Measurements from ENCODE around the gene CEP112.

The CEP112 gene

GRCh38 chr17:66143657-66144282, 48.2 kb downstream of the CEP112 start:
- H3K4me3 ChIP-seq (ENCODE audit: insufficient read depth, low read length, poor library complexity, severe bottlenecking), result no peak overlapping the region
- TF ChIP-seq CTCF (IDR thresholded peaks at IDR 0.05; ENCODE audit: insufficient read depth, low read length, poor library complexity, severe bottlenecking) (no peak), EZH2phosphoT487 (conservative IDR thresholded peaks at IDR 0.05; ENCODE audit: low read length) (no peak)

GRCh38 chr17:66142428-66142827, 49.5 kb downstream of the CEP112 start:
- H3K27ac ChIP-seq (ENCODE audit: low read depth, low read length), result no peak overlapping the region
- H2AFZ ChIP-seq (ENCODE audit: low read depth, low read length, severe bottlenecking), result no peak overlapping the region
- no peak overlapping the region for H3K4me2 ChIP-seq (ENCODE audit: low read depth, low read length, poor library complexity, severe bottlenecking)
- no peak overlapping the region for H3K9ac ChIP-seq (ENCODE audit: low read length)
- H3K9me2 ChIP-seq (replicated peaks; ENCODE audit: insufficient read depth, low read length), result 0 out of 2 replicates have a peak, but pooled peaks cover 2% of the 10 kb centered on the region
- no peaks in the 10 kb centered on the region for H3K27me3 ChIP-seq (ENCODE audit: low read length)
- no peaks in the 10 kb centered on the region for H4K20me1 ChIP-seq (ENCODE audit: low read depth, low read length)
- H3K79me2 ChIP-seq (ENCODE audit: insufficient read depth, low read length), result no peaks in the 10 kb centered on the region
- no peak for TF ChIP-seq CTCF (IDR thresholded peaks at IDR 0.05; ENCODE audit: insufficient read depth, low read length, poor library complexity, severe bottlenecking)
- TF ChIP-seq EZH2phosphoT487 (conservative IDR thresholded peaks at IDR 0.05; ENCODE audit: low read length), result no peak
- no peaks in the 10 kb centered on the region for H3F3A ChIP-seq (ENCODE audit: insufficient read depth)
- no peak overlapping the region for H3K4me3 ChIP-seq (ENCODE audit: insufficient read depth, low read length, poor library complexity, severe bottlenecking)
- no peaks in the 10 kb centered on the region for H3K36me3 ChIP-seq (ENCODE audit: low read length)
- no peaks in the 10 kb centered on the region for H3K9me3 ChIP-seq (ENCODE audit: insufficient read depth, low read length)

More at GRCh38 chr17:66143657-66144282, 48.2 kb downstream of the CEP112 start:
- no peaks in the 10 kb centered on the region for H3K79me2 ChIP-seq (ENCODE audit: insufficient read depth, low read length)
- 0 out of 2 replicates have a peak, but pooled peaks cover 2% of the 10 kb centered on the region for H3K9me2 ChIP-seq (replicated peaks; ENCODE audit: insufficient read depth, low read length)
- no peak overlapping the region for H2AFZ ChIP-seq (ENCODE audit: low read depth, low read length, severe bottlenecking)
- H3K9ac ChIP-seq (ENCODE audit: low read length), result no peak overlapping the region
- no peaks in the 10 kb centered on the region for H3K9me3 ChIP-seq (ENCODE audit: insufficient read depth, low read length)
- no peak overlapping the region for H3K4me2 ChIP-seq (ENCODE audit: low read depth, low read length, poor library complexity, severe bottlenecking)
- H3K27me3 ChIP-seq (ENCODE audit: low read length), result no peaks in the 10 kb centered on the region
- H4K20me1 ChIP-seq (ENCODE audit: low read depth, low read length), result no peaks in the 10 kb centered on the region
- no peak overlapping the region for H3K27ac ChIP-seq (ENCODE audit: low read depth, low read length)
- no peaks in the 10 kb centered on the region for H3K36me3 ChIP-seq (ENCODE audit: low read length)
- no peaks in the 10 kb centered on the region for H3F3A ChIP-seq (ENCODE audit: insufficient read depth)

- H3K4me2 ChIP-seq (ENCODE audit: low read depth, low read length, poor library complexity, severe bottlenecking), result no peak overlapping the region
- TF ChIP-seq CTCF (IDR thresholded peaks at IDR 0.05; ENCODE audit: insufficient read depth, low read length, poor library complexity, severe bottlenecking) (no peak), EZH2phosphoT487 (conservative IDR thresholded peaks at IDR 0.05; ENCODE audit: low read length) (no peak)
- H3K4me3 ChIP-seq (ENCODE audit: insufficient read depth, low read length, poor library complexity, severe bottlenecking), result no peak overlapping the region
- 0 out of 2 replicates have a peak, but pooled peaks cover 2% of the 10 kb centered on the region for H3K9me2 ChIP-seq (replicated peaks; ENCODE audit: insufficient read depth, low read length)
- H2AFZ ChIP-seq (ENCODE audit: low read depth, low read length, severe bottlenecking), result no peak overlapping the region
- no peaks in the 10 kb centered on the region for H3K36me3 ChIP-seq (ENCODE audit: low read length)
- H3K27ac ChIP-seq (ENCODE audit: low read depth, low read length), result no peak overlapping the region
- H3K9ac ChIP-seq (ENCODE audit: low read length), result no peak overlapping the region
- no peaks in the 10 kb centered on the region for H3F3A ChIP-seq (ENCODE audit: insufficient read depth)
- H3K79me2 ChIP-seq (ENCODE audit: insufficient read depth, low read length), result no peaks in the 10 kb centered on the region
- no peaks in the 10 kb centered on the region for H3K27me3 ChIP-seq (ENCODE audit: low read length)
- no peaks in the 10 kb centered on the region for H4K20me1 ChIP-seq (ENCODE audit: low read depth, low read length)
- H3K9me3 ChIP-seq (ENCODE audit: insufficient read depth, low read length), result no peaks in the 10 kb centered on the region
Observed at GRCh38 chr17:66138120-66138519, 53.8 kb downstream of the CEP112 start.

All from SU-DHL-6 (cell line).